Stimulated activated CD4-positive, alpha-beta T cell treated with anti-CD3 and anti-CD28 coated beads, Interleukin-4, amount 100 ng/mL, for 4 hours (primary cell): ENCODE measurements around the gene RMC1.
"Not testable (repeated sequence)": the region's sequence is repeated elsewhere in the genome, so short reads cannot be mapped to it uniquely, and the experiment has no call there.

Experiments used
- DNase-seq, 2 experiments: peaks; one replicate each; pipeline ENCODE4 v3.0.0-alpha.2; 2020

RMC1 gene

DNA sequence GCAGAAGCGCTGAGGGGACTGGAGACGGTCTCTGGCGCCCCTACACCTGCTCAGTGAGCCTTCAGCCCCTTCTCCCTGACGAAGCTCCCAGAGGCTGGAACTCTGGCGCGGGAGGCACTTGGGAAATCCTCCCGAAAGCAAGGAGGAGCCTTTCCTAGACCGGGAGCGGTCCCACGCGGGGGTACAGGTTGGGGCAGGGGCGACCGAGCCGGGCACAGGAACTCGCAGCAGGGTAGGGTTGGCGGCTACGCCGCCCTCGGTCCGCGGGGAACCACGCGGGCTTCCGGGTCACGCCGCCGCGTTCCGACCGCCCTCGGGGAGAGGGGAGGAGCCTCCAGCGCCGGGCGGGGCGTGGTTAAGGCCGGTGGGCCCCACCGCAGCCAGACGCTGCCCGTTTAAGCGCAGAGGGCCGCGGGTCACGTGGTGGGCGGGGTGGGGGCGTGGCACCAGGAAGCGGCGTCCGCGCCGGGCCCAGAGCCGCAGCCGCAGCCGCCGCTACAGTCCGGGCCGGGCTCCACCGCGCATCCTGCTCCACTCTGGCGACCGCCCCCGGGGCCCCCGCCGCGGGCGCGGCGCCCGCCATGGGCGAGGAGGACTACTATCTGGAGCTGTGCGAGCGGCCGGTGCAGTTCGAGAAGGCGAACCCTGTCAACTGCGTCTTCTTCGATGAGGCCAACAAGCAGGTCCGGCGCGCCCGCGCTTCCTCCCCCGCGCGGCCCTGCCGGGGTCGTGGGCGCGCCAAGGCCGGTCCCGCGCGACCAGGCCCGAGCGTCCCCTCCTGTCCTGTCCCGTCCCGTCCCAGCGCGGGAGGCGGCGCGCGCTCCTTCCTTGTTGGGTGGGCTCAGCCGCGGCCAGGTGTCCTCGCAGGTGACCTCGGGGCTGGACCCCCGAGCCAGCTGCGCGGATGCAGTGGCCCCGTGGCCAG, at the start of gene RMC1:
TSS of gene RMC1 (plus strand) at position 474 of the 925 bp plus-strand sequence. CDS start at position 582, 108 bp downstream.
- DNase-seq = peak; percentile 95 to 99

DNA sequence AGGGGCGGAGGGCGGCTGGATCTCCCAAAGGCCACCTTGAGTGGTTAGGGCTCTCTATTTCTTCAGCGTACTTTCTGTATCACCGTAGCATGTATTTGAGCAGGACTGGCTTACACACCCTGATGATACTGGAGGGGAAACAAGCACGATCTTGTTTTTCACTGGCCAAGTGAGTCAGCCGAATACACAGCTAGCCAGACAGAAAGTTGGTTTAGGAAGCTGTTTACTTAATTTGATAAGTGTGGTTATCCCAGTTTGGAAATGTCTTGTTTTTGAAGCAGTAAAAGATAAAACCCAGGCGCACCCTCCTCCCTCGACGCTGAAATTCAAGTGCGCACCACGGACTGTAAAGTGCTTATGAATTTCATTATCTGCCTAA, 49.6 kb upstream of the RMC1 start:
- DNase-seq = no peak

DNA sequence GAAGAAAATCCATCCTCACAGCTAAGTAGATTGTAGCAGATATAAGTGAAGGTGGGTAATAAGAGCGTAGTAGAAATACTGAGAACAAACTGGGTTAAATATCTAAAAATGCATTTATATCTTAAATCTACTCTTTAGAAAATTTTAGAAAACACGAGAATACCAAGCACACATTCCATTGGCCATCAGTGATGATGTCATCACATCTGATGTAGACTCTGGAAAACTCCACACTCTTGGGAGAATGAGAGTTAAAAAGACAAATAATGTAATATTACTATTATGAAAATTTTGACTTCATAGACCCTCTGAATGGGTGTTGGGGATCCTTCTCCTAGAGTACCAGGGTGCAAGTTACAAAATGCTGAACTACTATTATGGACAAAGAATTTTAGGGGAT, 46.5 kb upstream of the RMC1 start:
- no peak for DNase-seq

DNA sequence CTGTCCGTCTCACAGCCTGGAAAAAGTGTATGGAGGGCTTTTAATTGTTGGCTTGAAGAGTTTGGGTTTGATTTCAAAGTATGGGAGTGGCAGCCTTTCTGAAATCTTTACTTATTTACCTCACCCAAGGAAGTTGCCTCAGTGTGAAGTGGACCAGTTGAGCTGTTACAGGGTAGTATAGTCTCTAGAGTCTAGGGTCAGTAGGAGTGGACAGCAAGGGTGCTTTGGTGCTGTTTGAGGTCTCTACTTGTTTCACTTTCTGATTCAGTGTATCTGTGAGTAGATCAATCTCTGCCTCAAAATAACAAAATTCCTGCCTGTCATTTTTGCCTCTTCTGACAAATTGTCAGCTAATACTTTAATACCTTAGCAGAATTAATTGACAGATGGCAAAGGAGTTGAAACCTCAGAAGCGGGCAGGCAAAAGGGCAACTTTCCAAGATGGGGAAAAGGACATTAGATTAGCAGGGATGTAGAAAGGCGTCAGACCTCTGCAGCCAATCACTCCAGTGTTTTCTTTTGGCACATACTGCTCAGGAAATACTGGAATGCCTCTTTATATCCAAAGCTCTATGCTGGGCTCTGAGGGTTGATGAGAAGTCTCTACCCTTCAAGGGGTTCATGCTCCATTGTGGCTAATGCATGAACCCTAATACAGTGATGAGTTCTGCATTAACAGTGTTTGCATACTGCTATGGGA, 44.3 kb upstream of the RMC1 start:
- no peak for DNase-seq

DNA sequence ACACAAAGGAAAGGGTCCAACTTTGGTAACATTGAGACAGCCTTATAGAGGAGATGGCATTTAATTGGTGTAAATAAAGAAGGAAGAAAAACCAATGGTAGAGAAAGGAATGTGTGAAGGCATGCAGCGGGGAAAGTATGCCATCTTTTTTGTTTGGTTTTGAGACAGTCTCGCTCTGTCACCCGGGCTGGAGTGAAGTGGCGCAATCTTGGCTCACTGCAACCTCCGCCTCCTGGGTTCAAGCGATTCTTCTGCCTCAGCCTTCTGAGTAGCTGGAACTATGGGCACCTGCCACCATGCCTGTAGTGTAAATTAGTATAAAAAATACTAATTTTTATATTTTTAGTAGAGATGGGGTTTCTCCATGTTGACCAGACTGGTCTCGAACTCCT, 43.8 kb upstream of the RMC1 start:
- no peak for DNase-seq

DNA sequence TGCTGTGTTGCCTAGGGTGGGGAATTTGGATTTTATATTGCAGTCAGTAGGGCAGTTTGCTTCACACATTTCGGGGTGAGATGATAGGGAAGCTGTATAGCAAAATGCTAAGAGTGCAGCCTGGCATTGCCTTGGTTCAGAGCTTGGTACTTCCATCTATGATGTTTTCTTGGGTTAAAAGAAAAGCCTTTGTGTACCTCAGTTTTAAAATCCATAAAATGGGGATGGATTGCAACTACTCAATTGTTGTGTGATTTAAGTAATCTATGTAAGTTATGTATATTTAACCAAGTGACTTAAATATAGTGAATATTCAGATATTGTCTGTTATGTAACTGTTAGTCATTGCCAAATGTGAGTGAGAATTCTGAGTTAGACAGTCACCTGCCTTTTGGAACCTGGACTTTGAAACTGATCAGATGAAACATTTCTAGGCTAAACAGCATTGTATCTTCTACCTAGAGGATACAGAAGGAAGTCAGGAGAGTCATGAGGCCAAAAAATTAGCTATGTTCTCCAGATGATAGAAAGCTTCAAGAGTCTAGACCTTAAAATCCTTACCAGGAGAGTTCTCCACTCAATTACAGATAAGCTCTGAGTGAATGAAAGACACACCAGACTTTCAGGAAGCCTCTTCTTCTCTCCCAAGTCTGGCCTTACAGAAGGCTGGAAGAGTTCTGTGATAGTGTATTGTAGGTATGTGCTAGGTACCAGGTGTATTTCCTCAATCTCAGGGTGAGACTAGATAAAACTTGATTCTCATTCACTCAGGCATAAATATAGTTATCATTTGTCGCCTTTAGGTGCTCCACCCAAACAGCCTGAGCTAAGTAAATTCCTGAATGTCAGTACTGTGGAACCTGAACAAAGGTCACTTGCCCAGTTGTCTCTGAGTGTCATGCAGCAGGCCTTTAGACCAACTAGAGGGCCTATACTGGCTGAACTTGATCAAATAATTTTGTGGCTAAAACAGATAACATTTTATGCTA, 42.7 kb upstream of the RMC1 start:
- DNase-seq = no peak

DNA sequence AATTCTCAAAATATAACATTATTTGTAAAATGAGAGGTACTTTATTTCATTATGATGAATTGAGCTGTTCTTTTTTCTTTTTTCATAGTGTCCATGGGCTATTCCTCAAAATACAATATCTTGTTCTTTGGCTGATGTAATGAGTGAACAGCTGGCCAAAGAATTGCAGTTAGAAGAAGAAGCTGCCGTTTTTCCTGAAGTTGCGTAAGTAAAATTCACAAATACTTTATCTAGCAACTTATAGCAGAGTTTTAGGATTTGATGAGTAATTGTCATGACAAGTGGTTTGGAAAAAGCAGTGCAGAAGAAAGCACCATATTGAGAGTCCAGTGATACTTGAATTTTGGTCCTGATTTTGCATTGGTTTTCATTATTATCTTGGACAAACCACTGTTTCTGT, 40.4 kb upstream of the RMC1 start:
- no peak for DNase-seq

DNA sequence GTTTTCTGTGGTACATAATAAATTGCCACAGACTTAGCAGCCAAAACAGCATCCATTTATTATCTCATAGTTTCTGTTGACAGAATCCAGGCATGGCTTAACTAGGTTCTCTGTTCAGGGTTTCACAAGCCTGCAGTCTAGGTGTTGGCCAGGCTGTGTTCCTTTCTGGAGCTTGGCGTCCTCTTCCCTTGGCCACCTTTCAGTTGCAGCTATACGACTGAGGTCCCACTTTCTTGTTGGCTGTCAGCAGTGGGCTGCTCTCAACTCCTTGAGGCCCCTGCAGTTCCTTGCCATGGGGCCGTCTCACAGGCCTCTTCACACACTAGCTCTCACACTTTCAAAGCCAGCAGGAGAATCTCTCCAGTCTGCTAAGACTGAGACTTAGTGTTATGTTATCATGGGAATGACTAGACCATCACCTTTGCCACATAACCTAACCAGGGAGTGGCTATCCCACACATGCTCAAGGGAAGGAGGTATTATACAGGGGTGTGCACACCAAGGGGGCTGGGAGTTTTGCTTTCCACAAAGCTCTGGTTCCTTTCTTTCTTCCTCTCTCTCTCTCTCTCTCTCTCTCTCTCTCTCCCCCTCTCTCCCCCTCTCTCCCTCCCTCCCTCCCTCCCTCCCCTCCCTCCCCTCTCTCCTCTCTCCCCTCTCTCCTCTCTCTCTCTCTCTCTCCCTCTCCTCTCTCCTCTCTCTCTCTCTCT, 34.4 kb upstream of the RMC1 start:
- no peak for DNase-seq

DNA sequence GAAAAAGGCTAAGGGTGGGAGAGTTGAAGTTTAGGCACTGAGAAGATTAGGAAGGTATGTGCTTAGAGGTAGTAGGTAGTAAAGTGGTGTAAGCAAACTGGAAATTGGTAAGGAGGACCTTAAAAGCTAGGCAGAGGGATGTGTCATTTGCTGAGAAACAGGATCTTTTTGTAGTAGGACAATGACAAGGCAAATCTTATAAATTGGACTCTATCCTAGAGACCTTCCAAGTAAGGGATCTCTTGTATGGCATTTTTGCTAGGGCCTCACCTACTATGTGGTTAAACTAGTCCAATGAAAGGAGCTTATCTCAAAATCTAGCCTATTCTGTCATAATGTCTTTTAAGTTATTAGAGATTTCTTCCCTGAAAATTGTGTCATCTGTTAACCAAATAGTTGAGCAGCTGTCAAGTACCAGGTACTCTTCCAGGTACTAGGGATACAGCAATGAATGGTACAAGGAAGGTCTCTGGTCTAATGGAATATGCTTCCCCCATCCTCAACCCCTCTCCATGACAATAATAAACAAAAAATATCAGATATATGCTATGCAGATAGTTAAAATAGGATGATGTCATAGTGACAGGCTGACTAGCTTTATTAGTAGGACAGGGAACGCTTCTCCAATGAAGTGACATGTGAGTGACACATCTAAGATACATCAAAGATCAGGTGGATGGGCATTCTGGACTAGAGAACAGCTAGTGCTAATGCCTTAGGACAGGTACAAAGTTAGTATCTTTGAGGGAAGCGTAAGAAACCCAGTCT, 32.5 kb upstream of the RMC1 start:
- no peak for DNase-seq

DNA sequence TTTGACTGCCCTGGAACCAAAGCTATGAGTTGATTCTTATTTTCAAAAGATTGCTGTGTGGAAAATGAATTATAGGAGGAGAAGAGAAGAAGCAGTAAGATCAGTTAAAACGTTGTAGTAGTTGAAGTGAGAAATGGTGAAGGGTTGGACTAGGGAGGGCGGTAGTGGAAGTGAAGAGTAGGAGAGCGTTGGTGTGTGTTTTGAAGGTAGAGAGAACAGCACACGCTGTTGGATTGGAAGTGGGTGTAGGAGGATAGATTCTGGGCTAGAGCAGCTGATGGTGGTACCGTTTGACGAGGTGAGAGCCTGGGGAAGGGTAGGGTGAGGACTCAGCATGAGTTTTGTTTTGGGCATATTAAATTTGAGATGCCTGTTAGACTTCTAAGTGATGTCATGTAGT, 31.8 kb upstream of the RMC1 start:
- DNase-seq = no peak

DNA sequence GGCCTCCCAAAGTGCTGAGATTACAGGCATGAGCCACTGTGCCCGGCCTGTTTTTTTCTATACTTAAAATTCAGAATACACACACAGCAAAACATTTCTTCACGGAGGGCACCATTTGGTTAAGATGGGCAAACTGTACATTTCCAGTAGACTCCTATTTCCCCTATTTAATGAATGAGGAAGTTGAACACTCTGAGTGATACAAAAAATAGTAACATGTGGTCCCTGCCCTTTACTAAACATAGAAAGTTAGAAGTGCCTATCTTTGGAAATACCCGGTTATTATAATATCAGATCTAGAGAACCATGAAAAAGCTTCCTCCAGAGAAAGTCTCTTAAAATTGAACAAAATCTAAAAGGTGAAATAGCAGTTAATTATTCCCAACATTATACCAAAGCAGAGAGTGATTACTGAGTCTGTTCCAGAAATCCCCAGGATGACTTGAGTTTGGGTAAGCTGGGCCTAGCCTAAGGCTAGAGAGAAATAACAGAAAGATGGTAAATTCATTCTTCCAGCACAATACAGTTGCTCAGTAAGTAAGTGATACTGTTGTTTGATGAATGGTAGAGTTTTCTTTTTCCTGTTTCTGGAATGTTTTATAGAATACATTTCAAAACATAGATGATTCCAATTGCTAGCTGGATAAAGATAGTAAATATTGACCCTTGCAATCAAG, 23.3 kb upstream of the RMC1 start:
- DNase-seq = no peak

DNA sequence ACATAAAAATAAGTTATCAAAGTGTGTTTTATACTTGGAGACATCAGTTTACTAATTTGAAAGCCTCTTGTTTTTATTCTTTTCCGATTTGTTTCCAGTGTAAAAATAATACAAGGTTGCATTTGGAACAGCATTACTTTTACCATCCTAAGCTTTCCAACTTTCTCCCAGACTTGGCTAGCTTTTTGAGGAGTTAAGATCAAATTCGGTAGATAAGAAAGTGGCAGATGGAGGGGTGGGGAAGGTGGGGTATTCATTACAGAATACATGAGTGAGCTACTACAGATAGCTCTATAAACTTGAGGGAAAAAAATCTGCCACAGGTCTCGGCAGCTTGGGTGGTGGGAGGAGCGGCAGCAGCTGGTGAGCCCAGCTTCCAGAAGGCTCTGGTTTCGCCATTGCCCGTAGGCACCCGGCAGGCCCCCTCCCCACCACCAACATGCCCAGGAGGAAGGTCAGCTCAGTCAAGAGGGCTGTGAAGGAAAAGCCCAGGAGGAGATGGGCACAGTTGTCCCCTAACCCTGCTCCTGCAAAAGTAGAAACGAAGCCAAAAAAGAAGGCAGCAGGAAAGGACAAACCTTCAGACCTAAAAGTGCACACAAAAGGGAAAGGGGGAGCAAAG, 18.6 kb upstream of the RMC1 start:
- no peak for DNase-seq

DNA sequence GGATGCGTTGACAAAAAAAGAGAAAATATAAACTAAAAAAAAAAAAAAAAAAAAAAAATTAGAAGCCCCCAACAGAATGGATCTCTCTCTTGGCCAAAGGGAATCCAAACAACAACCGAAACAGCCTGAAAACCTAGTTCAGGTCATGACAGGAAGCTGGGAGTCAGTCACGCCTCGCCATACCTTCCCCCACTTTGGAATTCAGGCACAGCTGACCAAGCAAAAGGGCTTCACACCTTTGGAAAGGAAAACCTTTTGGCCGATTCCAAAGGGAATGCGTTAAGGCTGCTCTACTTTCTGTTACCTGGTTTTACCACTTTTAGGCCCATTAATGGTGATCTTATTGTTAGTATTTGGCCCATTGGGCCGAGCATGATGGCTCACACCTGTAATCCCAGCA, 17.9 kb upstream of the RMC1 start:
- DNase-seq = no peak

DNA sequence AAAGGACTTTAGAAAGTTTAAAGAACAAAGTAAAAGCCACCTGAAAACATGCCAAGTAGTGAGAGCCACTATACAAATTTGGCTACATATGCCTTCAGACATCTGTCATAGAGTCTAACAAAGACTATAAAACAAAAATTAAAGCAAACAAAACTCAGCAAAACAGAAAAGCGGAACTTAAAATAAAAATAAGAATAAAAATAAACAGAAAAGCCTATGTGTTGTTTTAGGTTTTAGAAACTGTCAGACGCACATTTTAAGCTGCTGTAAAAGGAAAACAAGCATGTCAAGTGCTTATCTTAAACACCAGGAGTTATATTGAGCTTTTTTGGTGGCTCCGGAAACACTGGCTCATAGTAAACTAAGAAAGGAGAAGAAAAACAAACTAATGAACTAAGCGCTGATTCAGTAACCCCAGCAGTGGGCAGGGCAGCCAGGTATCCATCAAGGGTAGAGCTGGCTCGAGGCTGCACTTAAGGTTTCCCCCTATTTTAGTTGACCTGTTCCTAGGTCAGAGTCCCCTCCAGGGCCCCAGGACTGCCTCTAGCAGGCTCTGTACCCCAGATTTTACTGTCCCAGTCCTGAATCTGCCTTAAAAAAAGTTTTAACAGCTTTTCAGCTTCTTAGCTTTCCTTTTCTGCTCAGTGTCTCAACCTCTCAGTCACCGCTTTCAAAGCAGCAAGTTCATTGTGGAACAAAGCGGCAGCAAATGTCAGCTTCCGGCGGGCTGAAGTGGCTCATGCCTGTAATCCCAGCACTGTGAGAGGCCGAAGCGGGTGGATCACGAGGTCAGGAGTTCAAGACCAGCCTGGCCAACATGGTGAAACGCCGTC, 15.4 kb upstream of the RMC1 start:
- peak; percentile 20 to 43 for DNase-seq

DNA sequence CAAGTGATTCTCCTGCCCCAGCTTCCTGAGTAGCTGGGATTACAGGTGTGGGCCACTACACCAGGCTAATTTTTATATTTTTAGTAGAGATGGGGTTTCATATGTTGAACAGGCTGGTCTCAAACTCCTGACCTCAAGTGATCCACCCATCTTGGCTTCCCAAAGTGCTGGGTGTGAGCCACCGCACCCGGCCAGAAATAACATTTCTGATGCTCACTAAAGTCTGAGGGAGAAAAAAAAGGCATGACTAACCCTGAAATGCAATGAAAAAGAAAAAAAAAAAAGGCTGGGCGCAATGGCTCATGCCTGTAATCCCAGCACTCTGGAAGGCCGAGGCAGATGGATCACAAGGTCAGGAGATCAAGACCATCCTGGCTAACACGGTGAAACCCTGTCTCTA, 13.7 kb upstream of the RMC1 start:
- DNase-seq = not testable (repeated sequence)

DNA sequence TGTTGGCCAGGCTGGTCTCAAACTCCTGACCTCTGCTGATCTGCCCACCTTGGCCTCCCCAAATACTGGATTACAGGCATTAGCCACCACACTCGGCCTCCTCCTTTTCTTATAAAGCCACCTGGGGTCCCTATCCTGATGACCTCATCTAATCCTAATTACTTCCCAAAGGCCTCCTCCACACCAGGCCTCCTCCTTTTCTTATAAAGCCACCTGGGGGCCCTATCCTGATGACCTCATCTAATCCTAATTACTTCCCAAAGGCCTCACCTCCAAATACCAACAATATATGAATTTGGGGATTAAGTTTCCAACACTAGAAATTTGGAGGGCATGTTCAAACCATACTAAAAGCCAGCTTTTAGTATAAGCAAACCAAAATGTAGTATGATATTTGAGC, 9.7 kb upstream of the RMC1 start:
- DNase-seq = no peak

DNA sequence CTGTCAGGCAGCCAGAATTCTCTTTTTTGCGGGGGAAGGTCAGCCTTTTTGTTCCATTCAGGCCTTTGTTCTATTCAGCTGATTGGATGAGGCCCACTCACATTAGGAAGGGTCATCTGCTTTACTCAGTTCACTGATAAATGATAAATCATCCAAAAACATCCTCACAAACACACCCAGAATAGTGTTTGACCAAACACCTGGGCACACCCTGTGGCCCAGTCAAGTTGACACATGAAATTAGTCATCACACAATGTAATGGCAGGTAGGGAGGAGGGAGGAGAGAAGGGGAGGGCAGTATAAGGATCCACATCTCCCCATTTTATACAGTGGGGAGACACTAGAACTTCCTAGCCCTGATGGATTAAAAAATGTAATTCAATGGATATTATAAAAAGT, 8.3 kb upstream of the RMC1 start:
- no peak for DNase-seq

DNA sequence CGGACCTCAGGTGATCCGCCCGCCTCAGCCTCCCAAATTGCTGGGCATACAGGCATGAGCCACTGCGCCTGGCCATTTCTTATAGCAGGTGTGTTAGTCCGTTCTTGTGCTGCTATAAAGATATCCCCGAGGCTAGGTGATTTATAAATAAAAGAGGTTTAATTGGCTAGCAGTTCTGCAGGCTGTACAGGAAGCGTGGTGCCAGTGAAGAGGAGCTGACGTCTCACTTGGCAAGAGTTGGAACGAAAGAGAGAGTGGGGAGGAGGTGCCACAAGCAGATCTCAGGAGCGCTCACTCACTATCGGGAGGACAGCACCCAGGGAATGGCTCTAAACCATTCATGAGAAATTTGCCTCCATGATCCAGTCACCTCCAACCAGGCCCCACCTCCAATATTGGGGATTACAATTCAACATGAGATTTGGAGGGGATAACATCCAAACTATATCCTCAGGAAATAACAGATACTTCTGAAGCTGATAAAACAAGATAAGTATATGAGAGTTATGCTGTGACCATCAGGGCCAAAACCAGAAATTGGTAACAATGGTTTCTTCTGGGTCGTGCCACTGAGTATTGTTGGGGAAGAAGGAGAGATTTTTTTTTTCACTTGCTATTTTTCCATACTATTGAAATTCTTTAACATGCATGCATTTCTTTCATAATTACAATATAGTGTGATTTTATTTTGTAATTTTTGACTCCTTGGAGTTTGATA, 7.4 kb upstream of the RMC1 start:
- DNase-seq = no peak

DNA sequence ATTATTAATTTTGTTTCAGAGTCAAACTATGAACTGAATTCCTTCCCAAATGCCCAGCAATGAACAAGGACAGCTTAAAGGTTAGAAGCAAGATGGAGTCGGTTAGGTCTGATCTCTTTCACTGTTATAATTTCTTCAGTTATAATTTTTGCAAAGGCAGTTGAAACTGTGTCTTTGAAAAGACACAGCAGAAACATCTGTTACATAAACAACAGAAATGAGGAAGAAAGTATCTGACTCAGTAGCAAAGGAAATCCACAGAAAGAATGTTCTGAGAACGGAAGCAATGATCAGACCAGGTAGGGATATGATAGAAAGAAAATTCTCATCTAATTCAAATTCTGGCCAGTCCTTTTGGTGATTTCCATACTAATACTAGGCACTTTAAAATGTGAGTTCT, 5.2 kb upstream of the RMC1 start:
- DNase-seq = no peak
